Measurements from ENCODE around the gene BMP8B. TPM values are rescaled to one million over a fixed set of nuclear protein-coding genes. Genes with fewer than 3 reads are reported as not detected.

Gene BMP8B
- total and polyA plus RNA-seq, 8 donors: 1.0 to 2.8 (median 1.8) TPM

DNA sequence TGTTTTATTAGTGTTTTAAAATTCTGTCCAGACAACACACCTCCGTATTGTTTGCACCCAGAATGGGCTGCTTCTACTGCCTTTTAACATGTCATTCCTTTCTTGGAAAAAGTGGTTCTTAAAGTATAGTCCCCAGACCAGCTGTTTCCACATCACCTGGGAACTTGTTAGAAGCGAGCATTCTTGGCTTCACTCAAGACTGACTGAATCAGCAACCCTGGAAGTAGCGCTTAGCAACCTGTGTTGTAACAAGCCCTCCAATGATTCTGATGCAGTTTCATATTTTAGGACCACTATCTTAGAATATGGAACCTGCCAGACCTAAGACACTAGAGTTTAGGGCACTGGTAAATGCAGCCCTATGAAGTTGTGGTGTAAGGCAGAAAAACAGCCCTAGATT lies 55.9 kb downstream of the BMP8B start:
- H3K4me1 ChIP-seq: no peaks in the 10 kb centered on the region
- peaks cover 9 to 71% of the 10 kb centered on the region in 2 donors for H3K27me3 ChIP-seq
- H3K9me3 ChIP-seq: no peaks in the 10 kb centered on the region
- H3K4me3 ChIP-seq: no peak overlapping the region
- H3K27ac ChIP-seq: no peak overlapping the region
- ATAC-seq (peak; percentile 52), DNase-seq (peak in 1 of 4 donors; percentile 7)
- H3K36me3 ChIP-seq: no peaks in the 10 kb centered on the region
- TF ChIP-seq, protein P1, sequence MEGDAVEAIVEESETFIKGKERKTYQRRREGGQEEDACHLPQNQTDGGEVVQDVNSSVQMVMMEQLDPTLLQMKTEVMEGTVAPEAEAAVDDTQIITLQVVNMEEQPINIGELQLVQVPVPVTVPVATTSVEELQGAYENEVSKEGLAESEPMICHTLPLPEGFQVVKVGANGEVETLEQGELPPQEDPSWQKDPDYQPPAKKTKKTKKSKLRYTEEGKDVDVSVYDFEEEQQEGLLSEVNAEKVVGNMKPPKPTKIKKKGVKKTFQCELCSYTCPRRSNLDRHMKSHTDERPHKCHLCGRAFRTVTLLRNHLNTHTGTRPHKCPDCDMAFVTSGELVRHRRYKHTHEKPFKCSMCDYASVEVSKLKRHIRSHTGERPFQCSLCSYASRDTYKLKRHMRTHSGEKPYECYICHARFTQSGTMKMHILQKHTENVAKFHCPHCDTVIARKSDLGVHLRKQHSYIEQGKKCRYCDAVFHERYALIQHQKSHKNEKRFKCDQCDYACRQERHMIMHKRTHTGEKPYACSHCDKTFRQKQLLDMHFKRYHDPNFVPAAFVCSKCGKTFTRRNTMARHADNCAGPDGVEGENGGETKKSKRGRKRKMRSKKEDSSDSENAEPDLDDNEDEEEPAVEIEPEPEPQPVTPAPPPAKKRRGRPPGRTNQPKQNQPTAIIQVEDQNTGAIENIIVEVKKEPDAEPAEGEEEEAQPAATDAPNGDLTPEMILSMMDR (IDR thresholded peaks at IDR 0.05): no peak
- intact Hi-C loops (cut with DNase I): no loop called here

DNA sequence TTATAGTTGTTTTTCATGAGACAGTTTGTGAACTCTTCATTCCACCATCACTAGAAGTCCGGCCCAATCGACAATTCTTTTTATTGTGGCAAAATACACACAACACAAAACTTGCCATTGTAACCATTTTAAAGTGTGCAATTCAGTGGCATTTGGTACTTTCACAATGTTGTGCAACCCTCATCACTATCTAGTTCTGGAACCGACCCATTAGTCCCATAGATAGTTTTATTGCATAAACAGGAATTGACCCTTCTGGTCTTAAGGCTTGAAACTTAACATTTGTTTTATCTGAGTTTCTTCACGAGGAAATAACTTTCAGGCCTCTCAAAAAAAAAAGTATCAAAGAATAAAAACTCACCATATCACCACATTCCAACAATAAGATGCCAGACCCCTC lies 58.8 kb downstream of the BMP8B start:
- Histone ChIP-seq H3K27me3 (peaks cover 26 to 77% of the 10 kb centered on the region in 2 donors), H3K4me1 (no peaks in the 10 kb centered on the region), H3K27ac (no peak overlapping the region), H3K4me3 (no peak overlapping the region), H3K36me3 (no peaks in the 10 kb centered on the region), H3K9me3 (no peaks in the 10 kb centered on the region)
- TF ChIP-seq, protein P1 (IDR thresholded peaks at IDR 0.05): no peak
- DNase-seq (no peak), ATAC-seq (no peak)
- intact Hi-C loops (cut with DNase I): no loop called here

DNA sequence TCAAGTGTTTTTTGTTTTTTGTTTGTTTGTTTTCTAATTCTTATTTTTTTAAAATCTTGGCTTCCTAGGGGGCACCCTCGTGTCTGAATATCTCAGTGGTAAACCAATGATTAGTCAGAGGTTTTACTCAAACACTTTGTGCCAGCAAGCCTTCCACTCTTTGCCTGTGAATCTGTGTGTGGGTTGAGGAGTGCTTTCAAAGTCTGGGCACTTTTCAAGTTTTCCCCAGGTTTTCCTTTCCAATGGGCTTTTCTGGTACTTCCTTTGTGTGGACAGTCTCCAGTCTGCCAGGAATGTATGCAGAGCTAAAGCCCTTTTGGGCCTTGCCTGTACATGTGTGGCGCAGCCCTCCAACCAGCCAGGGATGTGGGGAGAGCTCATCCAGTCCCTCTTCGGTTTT lies 59.6 kb downstream of the BMP8B start:
- no peaks in the 10 kb centered on the region for H3K4me1 ChIP-seq
- no peak for DNase-seq
- intact Hi-C loops (cut with DNase I): no loop called here
- no peak overlapping the region for H3K4me3 ChIP-seq
- no peaks in the 10 kb centered on the region for H3K36me3 ChIP-seq
- no peak overlapping the region for H3K27ac ChIP-seq
- peaks cover 26 to 77% of the 10 kb centered on the region in 2 donors for H3K27me3 ChIP-seq
- no peak for ATAC-seq
- H3K9me3 ChIP-seq: no peaks in the 10 kb centered on the region
- TF ChIP-seq, protein P1 (IDR thresholded peaks at IDR 0.05): no peak

DNA sequence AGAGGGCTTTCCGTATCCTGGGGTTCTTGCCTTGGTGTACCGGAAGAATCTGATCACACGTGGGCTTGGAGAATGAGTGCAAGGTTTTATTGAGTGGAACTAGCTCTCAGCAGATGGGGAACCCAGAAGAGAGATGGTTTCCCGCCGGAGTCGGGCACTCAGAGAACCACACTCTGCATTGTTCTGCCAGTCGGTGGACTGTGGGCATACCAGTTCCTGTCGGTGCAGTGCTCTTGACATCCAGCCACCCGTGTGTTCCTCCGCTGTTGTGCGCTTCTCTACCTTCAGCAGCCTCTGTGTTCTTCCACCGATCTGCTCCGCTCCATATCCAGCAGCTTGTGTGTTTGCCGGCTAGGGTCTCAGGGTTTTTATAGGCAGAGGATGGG lies 60.7 kb downstream of the BMP8B start:
- Histone ChIP-seq H3K9me3 (no peaks in the 10 kb centered on the region), H3K4me3 (no peak overlapping the region), H3K27me3 (peaks cover 26 to 71% of the 10 kb centered on the region in 2 donors), H3K4me1 (no peaks in the 10 kb centered on the region), H3K27ac (no peak overlapping the region), H3K36me3 (no peaks in the 10 kb centered on the region)
- DNase-seq (no peak), ATAC-seq (no peak)
- intact Hi-C loops (cut with DNase I): no loop called here
- TF ChIP-seq, protein P1 (IDR thresholded peaks at IDR 0.05): no peak

DNA sequence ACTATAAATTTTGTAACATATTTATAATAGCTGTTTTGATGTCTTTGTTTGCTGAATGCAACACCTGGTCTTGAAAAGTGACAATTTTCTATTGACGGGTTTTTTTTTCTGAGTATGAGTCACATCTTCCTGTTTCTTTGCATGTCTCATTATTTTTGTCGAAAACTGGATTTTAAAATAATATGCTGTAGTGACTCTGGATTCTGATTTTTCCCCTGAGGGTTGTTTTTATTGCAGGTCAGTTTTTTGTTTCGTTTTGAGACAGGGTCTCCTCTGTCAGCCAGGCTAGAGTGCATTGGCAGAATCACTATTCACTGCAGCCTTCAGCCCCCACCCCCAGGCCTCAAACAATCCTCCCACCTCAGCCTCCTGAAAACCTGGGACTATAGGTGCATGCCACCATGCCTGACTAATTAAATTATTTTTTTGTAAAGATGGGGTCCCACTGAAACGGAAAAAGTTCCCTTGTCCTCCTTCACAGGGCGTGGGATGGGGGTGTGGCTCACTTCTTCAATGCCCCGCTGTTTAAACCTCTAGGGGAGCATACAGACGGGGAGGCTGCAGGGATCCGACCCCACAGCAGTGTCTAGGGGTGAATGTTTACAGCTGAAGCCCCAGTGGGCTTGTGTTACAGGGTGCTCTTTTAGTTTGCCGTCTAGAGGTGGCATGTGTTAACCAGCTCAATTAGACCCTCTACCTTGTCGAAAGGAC lies 61.3 kb downstream of the BMP8B start:
- H3K4me1 ChIP-seq: no peaks in the 10 kb centered on the region
- H3K9me3 ChIP-seq: no peaks in the 10 kb centered on the region
- ATAC-seq (no peak), DNase-seq (no peak)
- peaks cover 26 to 68% of the 10 kb centered on the region in 2 donors for H3K27me3 ChIP-seq
- no peak overlapping the region for H3K27ac ChIP-seq
- H3K4me3 ChIP-seq: no peak overlapping the region
- no peaks in the 10 kb centered on the region for H3K36me3 ChIP-seq
- intact Hi-C loops (cut with DNase I): no loop called here
- TF ChIP-seq, protein P1 (IDR thresholded peaks at IDR 0.05): no peak

Measured in left lung (tissue), 10 donors.